HG03139 (cell line): ENCODE measurements around the gene FLRT1.

Experiments
- ATAC-seq: cut with Tn5 transposase; IDR thresholded peaks from one replicate; pipeline ENCODE4 v1.9.1; 2021; ENCODE audit not compliant: unreplicated experiment

Gene FLRT1

DNA sequence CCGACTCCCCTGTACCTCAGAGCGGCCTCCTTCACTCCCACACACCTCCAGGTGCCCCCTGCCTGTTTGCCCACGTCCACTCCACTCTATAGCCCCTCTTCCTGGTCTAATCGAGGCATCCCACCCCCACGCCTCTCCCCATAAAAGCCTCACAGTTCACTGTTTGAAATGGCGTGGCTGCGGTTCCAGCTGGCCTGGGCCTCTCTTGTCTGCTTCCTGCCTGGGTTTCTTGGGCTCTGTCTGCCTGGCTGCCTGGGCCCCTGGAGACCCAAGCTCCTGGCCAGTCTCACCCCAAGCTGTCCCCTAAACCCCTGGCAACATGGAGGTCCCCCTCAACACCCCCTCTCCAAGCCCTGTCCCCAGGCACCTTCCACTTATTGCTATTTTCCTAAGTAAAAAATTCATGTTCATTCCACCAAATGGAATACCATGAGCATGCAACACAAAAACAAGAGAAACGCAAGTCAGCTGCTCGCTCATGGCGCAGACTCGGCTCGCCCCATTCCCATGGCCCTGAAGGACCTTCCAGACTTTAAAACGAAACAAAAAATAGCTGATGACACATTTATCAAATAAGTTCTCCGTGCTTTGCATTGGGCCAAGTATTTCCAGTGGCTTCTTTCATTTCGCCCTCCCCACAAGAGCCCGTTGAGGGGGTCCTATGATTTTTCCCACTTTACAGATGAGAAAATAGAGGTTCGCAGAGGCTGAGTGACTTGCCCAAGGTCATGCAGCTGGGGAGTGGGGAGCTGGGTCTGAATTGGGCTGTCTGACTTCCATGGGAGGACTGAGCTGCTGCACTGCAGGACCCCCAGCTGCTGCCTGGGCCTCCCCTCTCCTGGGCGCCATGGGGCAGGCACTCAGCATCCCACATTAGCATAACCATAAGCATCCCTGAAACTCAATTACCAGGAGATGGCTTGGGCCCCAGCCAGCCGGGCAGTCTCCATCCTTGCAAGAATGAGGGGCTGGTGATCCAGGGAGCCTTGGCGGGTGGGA, 11.7 kb upstream of the FLRT1 start:
- ATAC-seq = no peak

DNA sequence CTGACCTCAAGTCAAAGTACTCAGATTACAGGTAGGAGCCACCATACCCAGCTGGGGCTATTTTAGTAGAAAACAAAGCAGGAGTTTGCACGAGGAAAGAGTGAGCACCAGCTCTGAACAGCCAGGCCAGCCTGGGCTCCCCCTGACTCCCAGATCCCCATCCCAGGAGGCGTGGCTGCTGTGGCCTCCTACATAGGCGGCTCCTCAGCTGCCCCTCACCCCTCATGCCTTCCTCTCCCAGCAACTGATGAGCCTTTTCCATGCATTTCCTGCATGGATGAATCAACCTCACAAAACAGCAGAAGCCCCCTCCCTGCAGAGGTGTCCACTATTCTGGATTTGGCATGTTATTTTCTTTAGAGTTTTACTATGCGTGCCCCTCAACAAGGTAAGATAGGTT, 10.5 kb upstream of the FLRT1 start:
- no peak for ATAC-seq

DNA sequence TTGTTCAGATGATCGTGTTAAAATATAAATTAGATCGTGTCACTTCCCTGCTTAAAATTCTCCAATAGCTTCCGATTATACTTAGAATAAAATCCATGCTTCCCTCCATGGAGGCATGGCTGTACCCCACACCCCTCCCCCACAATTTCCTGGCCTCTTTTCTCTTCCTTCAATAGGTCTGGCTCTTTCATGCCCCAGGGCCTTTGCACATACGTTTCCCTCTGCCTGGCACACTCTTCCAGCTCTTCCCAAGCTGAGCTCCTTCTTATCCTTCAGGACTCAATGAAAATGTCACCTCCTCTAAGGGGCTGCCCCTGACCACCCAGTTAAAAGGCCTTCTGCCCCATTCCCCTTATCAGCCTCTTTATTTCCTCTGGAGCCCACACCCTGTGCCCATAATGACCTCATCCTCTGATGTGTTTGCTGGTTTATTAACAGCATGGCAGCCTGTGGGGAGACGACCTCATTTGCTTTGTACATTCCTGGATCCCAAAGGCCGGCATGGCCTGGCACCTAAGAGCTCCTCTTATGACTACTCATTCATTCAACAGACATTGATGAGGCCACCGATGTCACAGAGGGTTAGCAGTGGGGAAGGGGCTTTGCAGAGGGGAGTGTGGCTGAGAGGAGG, 9.0 kb upstream of the FLRT1 start:
- ATAC-seq = no peak

DNA sequence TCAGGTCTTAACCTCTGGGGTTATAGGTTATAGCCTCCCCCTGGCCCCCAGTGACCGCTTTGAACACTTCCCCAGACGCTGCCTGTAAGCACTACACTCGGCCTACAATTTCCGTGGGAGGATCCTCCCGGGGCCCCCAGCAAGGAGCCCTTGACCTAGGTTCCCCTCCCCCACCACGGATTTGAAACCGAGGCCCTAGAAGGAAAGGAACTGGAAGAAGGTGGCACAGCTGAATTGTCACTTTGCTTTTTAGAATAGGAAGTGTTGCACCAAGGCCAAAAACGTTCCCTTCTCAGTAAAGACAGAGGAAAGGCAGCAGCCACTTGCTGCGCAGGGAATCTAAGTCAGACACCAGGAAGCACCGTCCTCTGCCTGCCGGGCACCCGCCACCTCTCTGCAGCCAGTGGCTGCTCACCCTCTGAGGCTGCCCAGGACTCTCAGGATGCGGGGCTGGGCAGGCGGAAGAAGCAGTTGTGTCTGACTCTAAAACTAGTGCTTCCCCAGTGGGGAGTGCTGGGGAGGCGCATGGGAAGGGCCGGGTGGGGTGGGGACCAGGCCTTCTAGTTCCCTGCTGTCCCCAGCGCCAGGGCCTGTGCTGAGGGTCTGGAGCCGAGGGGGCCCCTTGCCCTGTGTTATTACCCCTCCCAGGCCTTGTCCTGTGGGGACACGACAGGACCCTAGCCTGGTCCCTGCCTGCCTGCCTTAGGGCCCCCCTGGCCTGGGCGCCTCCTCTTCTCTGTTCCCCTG, 7.9 kb upstream of the FLRT1 start:
- no peak for ATAC-seq

DNA sequence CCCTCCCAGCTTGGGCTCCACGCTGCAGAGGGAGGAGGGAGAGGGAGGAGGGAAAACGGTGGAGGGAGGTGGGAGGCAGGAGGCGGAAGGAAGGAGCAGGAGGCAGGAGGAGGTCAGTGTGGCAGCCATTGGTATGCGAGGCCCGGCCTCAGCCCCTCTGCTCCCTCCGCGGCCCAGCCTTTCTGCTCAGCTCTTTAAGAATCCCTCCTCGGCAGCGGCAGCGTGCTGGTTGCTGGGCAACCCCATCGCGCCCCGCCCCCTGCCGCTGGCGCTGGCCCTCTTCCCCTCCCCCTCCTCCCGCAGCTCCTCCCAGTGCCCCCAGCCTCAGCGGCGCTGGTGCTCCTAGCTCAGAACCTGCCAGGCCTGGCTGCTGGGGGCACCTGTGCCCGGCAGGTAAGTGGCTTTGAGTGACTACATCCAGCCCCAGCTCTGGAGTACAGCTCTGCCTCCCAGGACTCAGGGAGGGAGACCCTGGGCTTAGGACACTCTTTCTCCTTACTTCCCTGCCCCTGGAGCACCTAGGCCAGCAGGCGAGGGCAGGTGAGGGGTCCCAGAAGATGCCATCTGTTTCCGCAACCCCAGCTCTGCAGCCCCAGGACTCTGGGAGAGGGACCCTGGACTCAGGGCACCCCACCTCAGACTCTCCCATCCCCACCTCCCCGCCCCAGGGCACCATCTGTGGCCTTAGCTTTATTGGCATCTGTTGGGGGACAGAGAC, 7.2 kb upstream of the FLRT1 start:
- no peak for ATAC-seq

DNA sequence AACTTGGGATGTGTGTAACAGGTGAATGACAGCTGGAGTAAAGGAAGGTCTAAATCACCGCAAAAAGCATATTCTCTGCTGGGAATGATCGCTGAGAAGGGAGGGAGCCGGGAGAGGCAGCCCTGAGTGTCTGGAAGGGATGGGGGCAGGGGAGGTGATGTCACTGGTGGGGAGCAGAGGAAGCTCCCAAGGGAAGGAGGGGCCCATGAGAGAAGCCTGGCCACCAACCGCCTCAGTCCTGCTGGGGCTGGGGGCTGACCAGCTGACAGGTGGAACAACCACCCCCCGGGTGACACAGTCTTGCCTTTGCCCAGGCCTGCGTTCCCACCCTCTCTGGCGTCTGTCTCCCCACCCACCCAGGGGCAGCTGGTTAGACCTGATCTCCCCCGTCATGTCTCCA, 6.0 kb upstream of the FLRT1 start:
- no peak for ATAC-seq

DNA sequence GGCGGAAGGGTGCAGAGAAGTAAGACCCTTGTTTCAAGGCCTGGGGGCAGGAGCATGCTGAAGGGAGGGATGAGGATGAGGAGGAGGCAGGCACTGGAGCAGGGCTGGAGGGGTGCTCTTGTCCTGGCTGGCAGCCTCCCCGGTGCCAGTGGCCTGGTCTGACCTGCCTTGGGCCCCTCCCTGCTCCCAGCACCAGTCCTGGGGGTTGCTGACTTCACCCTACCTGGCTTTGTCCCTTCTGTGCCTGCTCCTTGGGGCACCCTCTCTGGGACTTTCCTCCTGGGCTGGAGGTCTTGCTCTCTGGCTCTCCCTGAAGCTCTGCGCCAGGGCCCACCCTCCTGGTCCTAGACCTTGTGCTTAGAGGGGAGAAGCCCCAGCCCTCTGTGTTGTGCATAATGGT, 4.7 kb upstream of the FLRT1 start:
- ATAC-seq = no peak

DNA sequence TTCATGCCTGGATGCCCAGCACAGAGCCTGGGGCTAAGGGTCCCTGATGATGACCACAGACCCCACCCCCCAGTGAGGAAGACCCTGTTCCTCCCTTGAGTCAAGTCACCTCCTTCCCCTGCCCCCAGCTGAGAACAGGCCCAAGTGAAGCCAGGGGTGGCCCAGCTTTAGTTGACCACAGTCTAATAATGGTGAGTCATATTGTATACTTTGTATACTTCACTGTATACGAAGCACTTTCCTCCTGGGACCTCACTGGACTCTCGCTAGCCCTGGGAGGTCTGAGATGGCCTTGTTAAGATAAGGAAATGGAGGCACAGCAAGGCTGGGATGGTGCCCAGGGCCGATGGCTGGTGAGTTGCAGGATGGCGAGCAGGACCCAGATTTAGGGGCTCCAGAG, 3.7 kb upstream of the FLRT1 start:
- no peak for ATAC-seq

DNA sequence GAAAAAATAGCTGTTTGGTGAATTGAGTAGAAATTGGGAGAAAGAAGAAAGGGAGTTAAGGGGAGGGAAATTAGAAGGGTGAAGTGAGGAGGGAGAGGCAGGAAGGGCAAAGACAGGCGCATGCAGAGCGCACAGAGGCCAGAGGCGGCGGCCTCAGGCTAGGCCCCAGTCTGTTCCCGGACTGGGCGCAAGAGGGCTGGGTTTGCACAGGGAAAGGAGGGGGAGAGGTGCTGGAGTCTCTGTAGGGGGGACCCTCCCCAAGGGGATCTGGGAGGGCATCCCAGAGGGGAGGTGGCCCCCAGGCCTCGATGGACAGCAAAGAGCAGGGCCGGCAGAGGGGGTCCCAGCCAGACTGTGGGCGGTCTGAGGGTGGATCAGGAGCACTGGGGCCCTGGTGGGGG, 1.3 kb upstream of the FLRT1 start:
- ATAC-seq = no peak

DNA sequence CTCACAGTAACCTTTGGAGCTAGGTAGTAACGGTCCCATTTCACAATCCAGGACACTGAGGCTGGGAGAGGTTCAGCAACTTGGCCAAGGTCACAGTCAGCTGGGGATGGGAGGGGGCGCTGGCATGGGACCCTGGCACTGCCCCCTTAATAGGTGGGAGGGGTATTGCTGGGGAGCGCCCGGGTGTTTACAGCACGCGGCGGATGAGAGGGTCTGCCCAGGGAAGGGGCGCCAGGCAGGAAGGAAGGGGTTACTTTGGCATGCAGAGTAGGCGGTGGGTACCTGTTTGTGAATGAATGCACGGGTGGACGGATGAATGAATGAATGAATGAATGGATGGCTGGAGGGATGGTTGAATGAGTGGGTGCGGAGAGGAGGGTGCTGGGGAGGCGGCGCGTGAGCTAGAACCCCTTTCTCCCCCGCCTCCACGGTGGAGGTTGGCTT, 628 bp upstream of the FLRT1 start:
- ATAC-seq = no peak

DNA sequence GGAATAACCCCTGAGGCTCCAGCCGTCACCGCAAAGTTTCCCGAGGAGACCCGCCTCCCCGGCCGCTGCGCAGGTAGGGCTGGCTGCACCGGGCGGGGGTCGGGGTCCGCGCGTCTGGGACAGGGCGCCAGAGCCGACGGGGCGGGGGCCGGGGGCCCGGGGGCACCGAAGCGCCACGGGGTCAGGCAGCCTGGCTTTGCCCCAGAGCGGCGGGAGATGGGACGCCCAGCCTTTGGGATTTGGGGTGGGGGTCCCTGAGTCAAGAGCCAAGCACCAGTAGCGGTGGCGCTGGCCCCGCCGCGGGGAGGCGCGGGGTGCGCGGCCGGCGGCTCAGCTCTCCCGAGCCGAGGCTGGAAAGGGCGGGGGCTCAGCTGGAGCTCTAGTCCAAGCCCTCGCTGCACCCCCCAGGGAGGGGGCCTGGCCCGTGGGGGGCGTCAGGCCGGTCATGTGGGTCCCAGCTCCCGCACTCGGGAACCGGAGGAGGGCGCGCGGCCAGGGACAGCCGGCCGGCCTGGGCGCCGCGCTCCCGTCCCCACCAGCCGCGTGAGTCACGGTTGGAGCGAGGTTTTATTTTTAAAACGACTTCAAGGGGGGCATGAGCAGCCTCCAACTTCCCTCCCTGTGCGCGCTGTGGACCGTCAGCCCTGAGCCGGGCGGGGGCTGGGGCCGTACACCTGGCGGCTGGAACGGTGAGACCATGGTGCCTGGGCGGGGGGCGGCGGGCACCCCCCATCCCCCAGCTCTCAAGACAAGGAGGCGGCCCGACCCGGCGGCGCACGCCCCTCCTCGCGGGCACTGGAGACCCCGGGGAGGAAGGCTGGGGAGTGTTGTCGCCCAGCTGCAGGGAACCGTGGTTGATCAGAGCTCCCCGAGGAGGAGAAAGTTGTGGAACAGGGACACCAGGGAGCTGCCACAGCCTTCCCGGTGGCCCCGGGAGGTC, 626 bp downstream of the FLRT1 start:
- ATAC-seq = no peak

DNA sequence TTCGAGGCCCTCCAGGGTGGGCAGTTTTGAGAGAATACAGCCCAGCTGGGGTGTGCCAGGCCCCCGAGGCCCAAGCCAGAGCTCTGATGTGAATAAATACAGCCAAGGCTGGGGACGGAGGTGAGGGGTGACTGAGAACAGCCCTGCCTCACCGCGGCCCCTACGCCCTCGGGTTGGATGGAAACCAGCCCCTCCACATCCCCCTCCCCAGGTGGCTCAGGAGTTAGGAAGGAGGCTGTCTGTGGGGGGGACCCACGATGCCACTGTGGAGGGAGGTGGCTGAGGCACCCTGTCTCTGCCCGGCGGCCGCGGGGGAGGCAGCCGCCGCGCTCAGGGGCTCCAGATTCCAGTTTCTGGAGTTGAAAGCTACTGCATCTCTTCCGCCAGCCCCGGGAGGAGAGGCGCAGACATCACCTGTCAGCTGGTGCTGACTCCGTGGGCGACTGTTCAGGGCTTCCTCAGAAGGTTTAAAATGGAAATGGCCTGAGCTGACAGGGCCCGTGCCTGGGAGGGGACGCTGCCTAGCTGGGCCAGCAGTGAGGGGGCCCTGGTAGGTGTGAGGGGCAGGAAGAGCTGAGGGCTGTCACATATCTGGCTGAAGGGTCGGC, 1.4 kb downstream of the FLRT1 start:
- no peak for ATAC-seq

DNA sequence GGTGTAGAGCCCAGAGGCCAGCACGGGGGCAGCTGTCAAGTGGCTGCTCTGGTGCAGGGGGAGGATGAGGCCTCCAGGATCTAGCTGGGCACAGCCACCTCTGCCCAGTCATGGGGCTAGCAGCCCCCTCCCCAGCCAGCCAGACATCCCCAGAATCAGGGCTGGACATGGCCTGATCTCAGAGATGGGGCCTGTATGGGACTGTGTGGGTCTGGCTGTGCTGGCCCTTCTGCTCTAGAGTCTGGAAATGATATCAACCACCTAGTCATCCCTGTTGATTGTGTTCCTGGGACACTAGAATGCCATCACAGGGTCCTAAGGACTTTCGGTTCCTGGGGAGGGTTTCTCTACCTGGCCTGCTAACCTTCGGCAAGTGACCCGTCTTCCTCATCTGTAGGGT, 2.8 kb downstream of the FLRT1 start:
- ATAC-seq = no peak

DNA sequence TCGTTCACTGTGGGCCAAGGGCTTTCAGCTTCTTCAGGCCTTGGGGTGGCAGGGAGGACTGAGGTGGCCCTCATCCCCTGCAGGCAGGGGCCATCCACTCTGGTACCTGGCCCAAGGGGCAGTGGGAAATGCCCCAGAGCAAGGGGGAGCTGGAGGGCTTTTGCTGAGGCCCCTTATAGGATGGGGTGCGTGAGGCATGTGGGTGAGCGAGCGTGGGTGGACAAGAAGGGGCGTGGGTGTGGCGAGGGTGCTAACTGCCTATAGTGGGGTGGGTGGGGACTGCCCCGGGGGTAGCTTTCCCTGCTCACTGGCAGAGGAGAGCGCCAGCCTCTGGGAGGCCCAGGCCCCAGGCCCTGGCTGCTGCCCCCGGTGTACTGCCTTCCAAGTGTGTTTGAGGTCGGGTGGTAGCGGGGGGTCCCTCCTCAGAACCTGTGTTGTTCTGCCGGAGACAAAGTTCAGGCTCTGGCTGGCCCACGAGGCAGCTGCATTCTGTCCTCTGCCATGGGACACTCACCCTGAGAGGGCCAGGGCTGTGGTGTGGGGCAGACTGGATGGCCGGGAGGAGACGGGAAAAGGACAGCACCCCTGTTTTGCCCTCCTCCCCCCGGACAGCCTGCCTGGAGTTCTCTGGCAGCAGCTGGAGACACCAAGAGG, 3.4 kb downstream of the FLRT1 start:
- ATAC-seq = no peak

DNA sequence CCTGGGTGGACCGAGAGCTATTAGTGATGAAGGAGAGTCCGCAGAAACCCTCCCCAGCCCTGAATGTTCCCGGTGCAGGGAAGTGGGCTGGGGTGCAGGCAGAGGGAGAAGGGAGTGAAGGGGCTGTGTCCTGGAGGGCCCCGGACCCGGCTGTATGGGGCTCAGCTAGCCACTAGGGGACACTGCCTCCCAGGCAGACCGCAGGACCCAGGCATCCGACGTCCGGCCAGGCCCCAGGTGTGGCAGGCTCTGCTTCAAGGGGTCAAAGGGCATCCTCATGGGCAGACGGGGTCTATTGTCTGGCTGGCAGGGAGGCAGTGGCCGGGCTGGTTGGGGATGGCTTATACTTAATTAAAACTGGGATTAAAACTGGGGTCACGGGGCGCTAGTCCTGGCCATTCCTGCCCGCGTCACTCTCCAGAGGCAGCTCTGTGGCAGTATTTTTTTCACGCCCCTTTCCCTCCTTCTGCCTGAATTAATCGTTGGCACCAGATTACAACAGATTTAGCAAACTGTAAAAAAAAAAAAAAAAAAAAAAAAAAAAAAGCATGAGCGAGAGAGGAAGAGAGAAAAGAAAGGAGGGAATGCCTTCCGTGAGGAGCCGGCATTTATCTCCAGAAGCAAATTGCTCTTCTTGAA, 5.1 kb downstream of the FLRT1 start:
- no peak for ATAC-seq

DNA sequence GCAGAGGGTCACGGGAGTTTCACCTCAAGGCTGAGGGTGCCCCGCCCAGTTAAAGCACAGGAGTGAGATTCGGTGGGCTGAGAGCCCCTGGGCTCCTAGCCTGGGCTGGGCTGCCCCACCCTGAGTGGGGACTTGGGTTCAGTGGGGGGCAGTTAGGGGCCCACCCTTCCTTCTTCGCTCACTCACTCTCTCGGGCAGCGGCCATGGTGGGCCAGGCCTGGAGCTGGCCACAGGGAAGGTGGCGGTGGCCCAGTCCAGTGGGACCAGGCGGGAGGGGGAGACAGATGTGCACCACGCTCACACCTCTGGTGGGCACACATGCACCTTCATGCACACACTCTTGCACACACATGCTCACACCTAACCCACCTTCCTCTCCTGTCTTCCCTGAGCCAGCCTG, 6.1 kb downstream of the FLRT1 start:
- ATAC-seq = no peak

DNA sequence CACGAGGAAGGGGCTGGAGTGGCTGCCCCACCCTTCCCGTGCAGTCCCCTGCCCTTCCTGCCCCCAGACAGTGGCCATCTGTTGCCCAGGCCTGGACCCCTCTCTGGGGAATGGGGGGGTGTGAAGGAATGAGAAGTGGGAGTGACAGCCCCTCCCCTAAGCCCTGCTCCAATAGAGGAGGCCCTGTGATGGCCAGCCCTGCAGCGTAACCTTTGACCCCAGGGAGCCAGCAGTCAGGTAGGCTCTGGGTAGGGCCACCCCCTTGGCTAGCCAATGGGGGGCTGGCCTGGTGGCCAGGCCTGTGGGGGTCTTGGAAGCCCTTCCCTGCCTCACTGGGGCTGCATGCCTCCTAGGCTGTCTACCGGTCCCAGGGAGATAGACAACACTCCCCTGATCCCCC, 6.6 kb downstream of the FLRT1 start:
- no peak for ATAC-seq

DNA sequence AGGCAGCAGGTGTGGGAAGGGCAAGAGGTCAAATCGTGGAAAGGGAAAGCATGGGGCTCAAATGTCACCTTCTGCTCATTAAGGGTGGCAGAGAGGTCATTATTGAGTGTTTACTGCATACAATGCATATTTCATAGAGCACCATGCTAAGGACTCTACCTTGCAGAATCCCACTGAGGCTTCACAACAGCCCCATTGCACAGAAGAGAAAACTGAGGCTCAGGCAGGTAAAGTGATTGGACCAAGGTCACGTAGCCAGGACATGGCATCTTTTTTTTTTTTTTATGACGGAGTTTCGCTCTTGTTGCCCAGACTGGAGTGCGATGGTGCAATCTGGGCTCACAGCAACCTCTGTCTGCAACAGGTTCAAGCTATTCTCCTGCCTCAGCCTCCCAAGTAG, 7.8 kb downstream of the FLRT1 start:
- ATAC-seq = no peak
